Type B pancreatic cell (in vitro differentiated cells): ENCODE data around the gene ZKSCAN1. TPM values are rescaled to one million over a fixed set of nuclear protein-coding genes. Genes with fewer than 3 reads are reported as not detected.

Experiments
- DNase-seq: peaks from one replicate; pipeline ENCODE4 v3.0.0; 2021; ENCODE audit warnings: mixed read lengths; ENCODE audit not compliant: unreplicated experiment; ENCODE audit errors: extremely low spot score
- H3K27ac Mint-ChIP-seq: 2 replicates; pipeline ENCODE4 v1.8.0; 2021; ENCODE audit warnings: mild to moderate bottlenecking, mixed read lengths
- H3K27me3 Mint-ChIP-seq: 2 replicates; pipeline ENCODE4 v1.8.0; 2021; ENCODE audit warnings: mixed read lengths
- H3K36me3 Mint-ChIP-seq: 2 replicates; pipeline ENCODE4 v1.8.0; 2021; ENCODE audit warnings: mixed read lengths
- H3K4me1 Mint-ChIP-seq: one replicate; pipeline ENCODE4 v1.8.0; 2021; ENCODE audit warnings: mixed read lengths; ENCODE audit not compliant: unreplicated experiment
- H3K4me3 Mint-ChIP-seq: 2 replicates; pipeline ENCODE4 v1.8.0; 2021; ENCODE audit warnings: mild to moderate bottlenecking, mixed read lengths
- H3K9me3 Mint-ChIP-seq: 2 replicates; pipeline ENCODE4 v1.8.0; 2021; ENCODE audit warnings: mixed read lengths
- CTCF ChIP-seq: fragments of 200-600 bp; sonication (generic); conservative IDR thresholded peaks from 2 replicates; pipeline ENCODE4 v1.5.0; 2021; ENCODE audit warnings: antibody characterized with exemption, mild to moderate bottlenecking
- total RNA-seq: library from RNA; stranded (reverse); gene quantifications from 2 replicates; pipeline ENCODE4 v1.2.1, GENCODE V29; 2021; ENCODE audit warnings: low replicate concordance

The ZKSCAN1 gene
- total RNA-seq, 1 donor from 2014 or later, result 157 TPM

GRCh38 chr7:100090527-100091410, 75.4 kb downstream of the ZKSCAN1 start:
- no peaks in the 10 kb centered on the region for H3K27me3 Mint-ChIP-seq
- H3K9me3 Mint-ChIP-seq, result no peaks in the 10 kb centered on the region
- peak overlapping the region; percentile 95 for H3K4me3 Mint-ChIP-seq
- peaks cover 25% of the 10 kb centered on the region for H3K4me1 Mint-ChIP-seq
- H3K27ac Mint-ChIP-seq, result peak overlapping the region; percentile 69
- no peak for DNase-seq
- no peak for TF ChIP-seq CTCF
- peaks cover 19% of the 10 kb centered on the region for H3K36me3 Mint-ChIP-seq

Other genes with a start within 250 kb of the ZKSCAN1 start
- gene CYP3A4, start 231.4 kb upstream of the ZKSCAN1 start, total RNA-seq, result 4.2 and 10.0 TPM in 2 replicates
- not detected in 2 replicates for gene CYP3A43, start 187.6 kb upstream of the ZKSCAN1 start, total RNA-seq
- gene OR2AE1, start 138.6 kb upstream of the ZKSCAN1 start, total RNA-seq, result not detected in 2 replicates
- 13.0 and 15.8 TPM in 2 replicates for gene TRIM4, start 96.1 kb upstream of the ZKSCAN1 start, total RNA-seq
- gene GJC3, start 86.0 kb upstream of the ZKSCAN1 start, total RNA-seq, result not detected in 2 replicates
- 0.50 and 0.60 TPM in 2 replicates for gene AZGP1, start 39.6 kb upstream of the ZKSCAN1 start, total RNA-seq
- 11.9 and 16.4 TPM in 2 replicates for gene ZSCAN21, start 34.2 kb downstream of the ZKSCAN1 start, total RNA-seq
- 52.8 and 66.6 TPM in 2 replicates for gene ZNF3, start 66.1 kb downstream of the ZKSCAN1 start, total RNA-seq
- gene COPS6, start 73.4 kb downstream of the ZKSCAN1 start, total RNA-seq, result 87.0 and 120 TPM in 2 replicates
- 121 and 244 TPM in 2 replicates for gene MCM7, start 85.8 kb downstream of the ZKSCAN1 start, total RNA-seq
- gene AP4M1, start 86.0 kb downstream of the ZKSCAN1 start, total RNA-seq, result 25.7 and 28.5 TPM in 2 replicates
- gene TAF6, start 103.8 kb downstream of the ZKSCAN1 start, total RNA-seq, result 50.9 and 77.7 TPM in 2 replicates
- 7.2 and 36.0 TPM in 2 replicates for gene CNPY4, start 104.0 kb downstream of the ZKSCAN1 start, total RNA-seq
- gene MBLAC1, start 111.4 kb downstream of the ZKSCAN1 start, total RNA-seq, result 2.7 and 2.8 TPM in 2 replicates
- gene LAMTOR4, start 133.3 kb downstream of the ZKSCAN1 start, total RNA-seq, result 96.7 and 109 TPM in 2 replicates
- gene TRAPPC14, start 143.1 kb downstream of the ZKSCAN1 start, total RNA-seq, result 21.3 and 35.2 TPM in 2 replicates
- 7.2 and 7.4 TPM in 2 replicates for gene GAL3ST4, start 153.0 kb downstream of the ZKSCAN1 start, total RNA-seq
- gene GPC2, start 161.8 kb downstream of the ZKSCAN1 start, total RNA-seq, result 20.6 and 53.3 TPM in 2 replicates
- gene STAG3, start 162.3 kb downstream of the ZKSCAN1 start, total RNA-seq, result 1.6 and 1.7 TPM in 2 replicates
- not detected in 2 replicates for gene PVRIG, start 204.4 kb downstream of the ZKSCAN1 start, total RNA-seq